ENCODE results near the gene ITIH2.

The ITIH2 gene

GRCh38 chr10:7794251-7795026 lies 91.3 kb downstream of the ITIH2 start:
- no peak for DNase-seq (ENCODE audit: low read depth in 2 of 2)

GRCh38 chr10:7795605-7796004 lies 92.5 kb downstream of the ITIH2 start:
- DNase-seq (ENCODE audit: low read depth in 2 of 2): no peak

- no peak for DNase-seq (ENCODE audit: low read depth in 2 of 2)
These were observed 94.5 kb downstream of the ITIH2 start for GRCh38 chr10:7797582-7797981.

All from activated CD4-positive, alpha-beta T cell treated with anti-CD3 and anti-CD28 coated beads for 24 hours (primary cell).